Astrocyte of the spinal cord (primary cell): Measurements from ENCODE around the gene GPRC5A.
A peak's percentile ranks its signal among the peaks of the same experiment; 100 is the strongest.

Source experiments
- DNase-seq: peaks from one replicate; pipeline ENCODE4 v3.0.0; 2011; ENCODE audit warnings: low read depth, low spot score
- H3K4me3 ChIP-seq: 2 replicates; pipeline ENCODE4 v1.5.1; 2011; ENCODE audit warnings: low read depth, mild to moderate bottlenecking, low read length, moderate library complexity
- in situ Hi-C: cut with HindIII; loops from 2 replicates; pipeline ENCODE4 v1.10.0; 2017; ENCODE audit warnings: low sequenced_read_pairs
- TF ChIP-seq, protein P1 (sequence below): IDR thresholded peaks from 2 replicates; pipeline ENCODE4 v1.5.1; 2012; ENCODE audit warnings: low read depth, mild to moderate bottlenecking, low read length, inconsistent platforms

Gene GPRC5A

DNA sequence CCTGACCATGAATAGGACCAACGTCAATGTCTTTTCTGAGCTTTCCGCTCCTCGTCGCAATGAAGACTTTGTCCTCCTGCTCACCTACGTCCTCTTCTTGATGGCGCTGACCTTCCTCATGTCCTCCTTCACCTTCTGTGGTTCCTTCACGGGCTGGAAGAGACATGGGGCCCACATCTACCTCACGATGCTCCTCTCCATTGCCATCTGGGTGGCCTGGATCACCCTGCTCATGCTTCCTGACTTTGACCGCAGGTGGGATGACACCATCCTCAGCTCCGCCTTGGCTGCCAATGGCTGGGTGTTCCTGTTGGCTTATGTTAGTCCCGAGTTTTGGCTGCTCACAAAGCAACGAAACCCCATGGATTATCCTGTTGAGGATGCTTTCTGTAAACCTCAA is 17.3 kb downstream of the GPRC5A start:
- no peak overlapping the region for H3K4me3 ChIP-seq
- DNase-seq, result no peak
- TF ChIP-seq, protein P1, sequence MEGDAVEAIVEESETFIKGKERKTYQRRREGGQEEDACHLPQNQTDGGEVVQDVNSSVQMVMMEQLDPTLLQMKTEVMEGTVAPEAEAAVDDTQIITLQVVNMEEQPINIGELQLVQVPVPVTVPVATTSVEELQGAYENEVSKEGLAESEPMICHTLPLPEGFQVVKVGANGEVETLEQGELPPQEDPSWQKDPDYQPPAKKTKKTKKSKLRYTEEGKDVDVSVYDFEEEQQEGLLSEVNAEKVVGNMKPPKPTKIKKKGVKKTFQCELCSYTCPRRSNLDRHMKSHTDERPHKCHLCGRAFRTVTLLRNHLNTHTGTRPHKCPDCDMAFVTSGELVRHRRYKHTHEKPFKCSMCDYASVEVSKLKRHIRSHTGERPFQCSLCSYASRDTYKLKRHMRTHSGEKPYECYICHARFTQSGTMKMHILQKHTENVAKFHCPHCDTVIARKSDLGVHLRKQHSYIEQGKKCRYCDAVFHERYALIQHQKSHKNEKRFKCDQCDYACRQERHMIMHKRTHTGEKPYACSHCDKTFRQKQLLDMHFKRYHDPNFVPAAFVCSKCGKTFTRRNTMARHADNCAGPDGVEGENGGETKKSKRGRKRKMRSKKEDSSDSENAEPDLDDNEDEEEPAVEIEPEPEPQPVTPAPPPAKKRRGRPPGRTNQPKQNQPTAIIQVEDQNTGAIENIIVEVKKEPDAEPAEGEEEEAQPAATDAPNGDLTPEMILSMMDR, result no peak
- in situ Hi-C loops, result no loop called here

DNA sequence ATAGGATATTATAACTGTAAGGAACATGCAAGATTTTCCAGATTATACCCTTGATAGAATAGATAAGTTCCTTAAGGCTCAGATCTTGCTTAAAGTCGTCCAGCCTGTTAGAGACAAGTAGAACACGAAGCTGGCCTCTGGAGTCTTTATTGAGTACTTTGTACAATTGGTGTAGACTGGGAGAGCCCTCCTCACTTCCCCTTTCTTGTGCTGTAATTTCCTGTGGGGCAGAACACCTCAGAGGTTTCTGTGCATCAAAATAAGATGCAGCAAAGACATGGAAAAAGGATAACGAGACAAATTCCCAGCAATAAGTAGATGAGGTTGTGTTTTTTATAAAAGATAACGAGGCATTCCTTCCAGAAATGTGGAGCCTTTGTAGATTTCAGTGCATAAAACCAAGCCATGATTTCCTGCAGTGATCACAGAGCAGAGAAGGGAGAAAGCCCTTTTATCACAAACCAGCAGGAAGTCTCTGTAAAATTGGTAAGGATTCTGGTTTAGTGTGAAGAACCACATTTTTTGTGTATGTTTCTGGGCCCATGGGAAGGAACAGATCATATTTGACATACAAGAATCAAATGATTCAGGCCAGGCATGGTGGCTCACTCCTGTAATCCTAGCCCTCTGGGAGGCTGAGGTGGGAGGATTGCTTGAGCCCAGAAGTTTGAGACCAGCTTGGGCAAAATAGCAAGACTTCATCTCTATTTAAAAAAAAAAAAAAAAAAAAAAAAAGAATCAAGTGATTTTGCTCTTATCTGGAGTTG is 18.0 kb downstream of the GPRC5A start:
- TF ChIP-seq, protein P1, result no peak
- in situ Hi-C loops, result no loop called here
- no peak overlapping the region for H3K4me3 ChIP-seq
- no peak for DNase-seq

DNA sequence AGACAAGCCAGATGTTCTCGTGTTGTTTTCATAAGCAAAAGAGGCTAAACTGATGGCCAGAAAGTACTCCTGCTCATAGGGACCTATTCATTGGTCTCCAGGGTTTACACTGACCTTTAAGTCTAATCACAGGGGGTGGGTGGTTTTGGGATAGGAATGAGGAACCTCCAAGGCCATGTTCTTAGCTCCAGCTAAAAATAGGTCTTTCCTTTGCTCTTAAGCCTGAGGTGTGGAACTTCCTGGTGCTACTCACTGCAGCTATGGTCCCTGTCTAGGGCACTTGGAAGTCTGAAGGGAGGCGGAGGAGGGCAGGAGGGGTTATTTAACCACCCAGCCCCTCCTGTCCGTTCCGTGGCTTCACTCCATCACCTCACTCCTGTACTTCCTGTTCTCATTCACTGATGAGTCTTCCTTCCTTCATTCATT is 18.6 kb downstream of the GPRC5A start:
- in situ Hi-C loops, result no loop called here
- H3K4me3 ChIP-seq, result no peak overlapping the region
- DNase-seq, result no peak
- TF ChIP-seq, protein P1, result no peak

DNA sequence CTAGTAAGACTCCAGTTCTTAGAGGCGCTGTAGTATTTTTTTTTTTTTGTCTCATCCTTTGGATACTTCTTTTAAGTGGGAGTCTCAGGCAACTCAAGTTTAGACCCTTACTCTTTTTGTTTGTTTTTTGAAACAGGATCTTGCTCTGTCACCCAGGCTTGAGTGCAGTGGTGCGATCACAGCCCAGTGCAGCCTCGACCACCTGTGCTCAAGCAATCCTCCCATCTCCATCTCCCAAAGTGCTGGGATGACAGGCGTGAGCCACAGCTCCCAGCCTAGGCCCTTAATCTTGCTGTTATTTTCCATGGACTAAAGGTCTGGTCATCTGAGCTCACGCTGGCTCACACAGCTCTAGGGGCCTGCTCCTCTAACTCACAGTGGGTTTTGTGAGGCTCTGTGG is 21.3 kb downstream of the GPRC5A start:
- TF ChIP-seq, protein P1, result no peak
- no peak for DNase-seq
- in situ Hi-C loops, result no loop called here

GRCh38 chr12:12915656-12916055 is 24.3 kb downstream of the GPRC5A start:
- H3K4me3 ChIP-seq, result no peak overlapping the region
- in situ Hi-C loops, result no loop called here
- TF ChIP-seq, protein P1, result no peak
- DNase-seq, result no peak

More for the DNA sequence above, 21.3 kb downstream of the GPRC5A start:
- no peak overlapping the region for H3K4me3 ChIP-seq

DNA sequence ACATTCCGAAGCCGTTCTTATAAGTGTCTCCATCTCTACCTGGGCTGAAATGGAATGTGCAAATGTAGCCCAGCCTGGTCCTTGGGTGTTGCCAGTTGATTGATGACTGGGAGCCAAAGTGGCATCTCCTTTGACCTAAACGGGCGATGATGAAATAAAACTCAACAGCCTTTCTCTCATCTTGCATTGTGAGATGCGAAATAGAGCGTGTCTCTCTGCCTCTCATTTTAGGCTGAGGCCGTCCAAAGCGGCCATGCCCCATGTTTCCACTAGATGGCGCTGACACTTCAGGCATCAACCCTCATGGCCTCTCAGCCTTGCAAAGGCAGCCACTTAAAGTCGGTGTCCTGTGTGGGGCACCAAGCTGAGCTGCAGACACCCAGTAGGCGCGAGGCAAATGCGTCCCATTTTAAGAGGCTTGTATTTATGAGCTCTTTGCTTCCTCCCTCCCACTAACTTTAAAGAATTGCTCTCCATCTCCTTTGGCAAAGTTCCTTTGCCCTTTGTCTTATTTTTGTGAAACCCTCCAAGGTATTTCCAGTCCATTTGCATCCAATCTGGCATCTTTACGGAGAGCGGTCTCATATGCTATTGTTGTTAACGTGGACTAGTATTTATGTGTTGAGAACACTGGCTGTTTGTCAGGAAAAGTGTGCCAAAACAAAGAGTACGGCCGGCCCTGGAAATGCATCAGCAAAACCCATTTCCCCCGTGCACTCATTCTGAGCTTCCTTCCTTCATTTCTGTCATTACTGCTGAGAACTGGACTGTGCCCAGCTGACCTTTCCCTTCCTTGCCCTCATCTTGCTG is 25.0 kb downstream of the GPRC5A start:
- no peak overlapping the region for H3K4me3 ChIP-seq
- TF ChIP-seq, protein P1, result peak; percentile 98
- in situ Hi-C loops, result no loop called here
- peak; percentile 82 for DNase-seq
